A673 (cell line): ENCODE results near the gene MOSMO.

Source experiments
- EZH2 ChIP-seq: fragments of 200-600 bp; sonication (generic); IDR thresholded peaks from 2 replicates; pipeline ENCODE4 v1.6.1; 2017; ENCODE audit warnings: borderline replicate concordance, low read depth, mild to moderate bottlenecking, mixed read lengths, antibody characterized with exemption, low read length; ENCODE audit not compliant: poor library complexity, severe bottlenecking
- TF ChIP-seq, protein P1 (sequence below): fragments of 300-800, 200-600 bp; sonication (generic); conservative IDR thresholded peaks from 2 replicates; pipeline ENCODE4 v1.5.1; 2017; ENCODE audit warnings: low read depth, mild to moderate bottlenecking, antibody characterized with exemption, low read length, moderate library complexity, mixed read lengths

GRCh38 chr16:22091721-22092120, 83.8 kb downstream of the MOSMO start:
- TF ChIP-seq, protein P1, sequence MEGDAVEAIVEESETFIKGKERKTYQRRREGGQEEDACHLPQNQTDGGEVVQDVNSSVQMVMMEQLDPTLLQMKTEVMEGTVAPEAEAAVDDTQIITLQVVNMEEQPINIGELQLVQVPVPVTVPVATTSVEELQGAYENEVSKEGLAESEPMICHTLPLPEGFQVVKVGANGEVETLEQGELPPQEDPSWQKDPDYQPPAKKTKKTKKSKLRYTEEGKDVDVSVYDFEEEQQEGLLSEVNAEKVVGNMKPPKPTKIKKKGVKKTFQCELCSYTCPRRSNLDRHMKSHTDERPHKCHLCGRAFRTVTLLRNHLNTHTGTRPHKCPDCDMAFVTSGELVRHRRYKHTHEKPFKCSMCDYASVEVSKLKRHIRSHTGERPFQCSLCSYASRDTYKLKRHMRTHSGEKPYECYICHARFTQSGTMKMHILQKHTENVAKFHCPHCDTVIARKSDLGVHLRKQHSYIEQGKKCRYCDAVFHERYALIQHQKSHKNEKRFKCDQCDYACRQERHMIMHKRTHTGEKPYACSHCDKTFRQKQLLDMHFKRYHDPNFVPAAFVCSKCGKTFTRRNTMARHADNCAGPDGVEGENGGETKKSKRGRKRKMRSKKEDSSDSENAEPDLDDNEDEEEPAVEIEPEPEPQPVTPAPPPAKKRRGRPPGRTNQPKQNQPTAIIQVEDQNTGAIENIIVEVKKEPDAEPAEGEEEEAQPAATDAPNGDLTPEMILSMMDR, result no peak
- no peak for TF ChIP-seq EZH2
